ENCODE measurements around the gene PRRT1.

GRCh38 chr6:32167154-32167760 lies 15.5 kb upstream of the PRRT1 start:
- TF ChIP-seq EZH2 (IDR thresholded peaks at IDR 0.05; ENCODE audit: borderline replicate concordance, low read length), result no peak
- TF ChIP-seq, protein P1, sequence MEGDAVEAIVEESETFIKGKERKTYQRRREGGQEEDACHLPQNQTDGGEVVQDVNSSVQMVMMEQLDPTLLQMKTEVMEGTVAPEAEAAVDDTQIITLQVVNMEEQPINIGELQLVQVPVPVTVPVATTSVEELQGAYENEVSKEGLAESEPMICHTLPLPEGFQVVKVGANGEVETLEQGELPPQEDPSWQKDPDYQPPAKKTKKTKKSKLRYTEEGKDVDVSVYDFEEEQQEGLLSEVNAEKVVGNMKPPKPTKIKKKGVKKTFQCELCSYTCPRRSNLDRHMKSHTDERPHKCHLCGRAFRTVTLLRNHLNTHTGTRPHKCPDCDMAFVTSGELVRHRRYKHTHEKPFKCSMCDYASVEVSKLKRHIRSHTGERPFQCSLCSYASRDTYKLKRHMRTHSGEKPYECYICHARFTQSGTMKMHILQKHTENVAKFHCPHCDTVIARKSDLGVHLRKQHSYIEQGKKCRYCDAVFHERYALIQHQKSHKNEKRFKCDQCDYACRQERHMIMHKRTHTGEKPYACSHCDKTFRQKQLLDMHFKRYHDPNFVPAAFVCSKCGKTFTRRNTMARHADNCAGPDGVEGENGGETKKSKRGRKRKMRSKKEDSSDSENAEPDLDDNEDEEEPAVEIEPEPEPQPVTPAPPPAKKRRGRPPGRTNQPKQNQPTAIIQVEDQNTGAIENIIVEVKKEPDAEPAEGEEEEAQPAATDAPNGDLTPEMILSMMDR (conservative IDR thresholded peaks at IDR 0.05 in 1 of 2, IDR thresholded peaks at IDR 0.05 in 1 of 2; ENCODE audit: extremely low read depth in 1 of 2, insufficient read depth in 1 of 2, low read depth in 1 of 2, low read length in 2 of 2), result no peak

All from mammary epithelial cell (primary cell).